K562 (cell line): ENCODE measurements around the gene C1QTNF5.

Experiments used
- ATF1 ChIP-seq, 2 experiments: fragments of 450-650 bp in 1 of 2; IDR thresholded peaks; 2 replicates each; pipeline ENCODE4 v1.6.1; 2016; ENCODE audit warnings: missing compliant biosample characterization in 1 of 2, missing genetic modification characterization in 1 of 2
- ATF7 ChIP-seq: fragments of 450-650 bp; IDR thresholded peaks from 2 replicates; pipeline ENCODE4 v1.7.1; 2014; ENCODE audit warnings: mild to moderate bottlenecking, moderate library complexity
- EP300 ChIP-seq: IDR thresholded peaks from 2 replicates; pipeline ENCODE4 v1.6.1; 2012; ENCODE audit warnings: low read length, improper control_type of control experiment
- GATA2 ChIP-seq: sonication (generic); formaldehyde crosslinking; IDR thresholded peaks from 2 replicates; pipeline ENCODE4 v1.4.0; 2020; ENCODE audit warnings: mild to moderate bottlenecking, missing genetic modification reagents
- HDAC2 ChIP-seq: fragments of 450-650 bp; IDR thresholded peaks from 2 replicates; pipeline ENCODE4 v1.6.1; 2016; ENCODE audit warnings: mild to moderate bottlenecking
- NCOA1 ChIP-seq: fragments of 450-650 bp; IDR thresholded peaks from 2 replicates; pipeline ENCODE4 v1.6.1; 2016; ENCODE audit warnings: low read depth
- PPARD ChIP-seq: fragments of 250-450 bp; sonication (Bioruptor Pico); IDR thresholded peaks from 2 replicates; pipeline ENCODE4 v1.8.0; 2022; ENCODE audit warnings: inconsistent platforms, mild to moderate bottlenecking, moderate library complexity
- SMC3 ChIP-seq: conservative IDR thresholded peaks from 2 replicates; pipeline ENCODE4 v1.6.1; 2011; ENCODE audit warnings: low read depth, low read length, improper control_type of control experiment; ENCODE audit not compliant: insufficient read depth
- ZBTB17 ChIP-seq: fragments of 450-650 bp; formaldehyde crosslinking; IDR thresholded peaks from 2 replicates; pipeline ENCODE4 v1.4.0; 2020; ENCODE audit warnings: mild to moderate bottlenecking
- TF ChIP-seq, protein P1 (sequence below), 3 experiments: IDR thresholded peaks in 2 of 3; conservative IDR thresholded peaks in 1 of 3; 2 replicates each; pipeline ENCODE4 v1.5.1; 2011 to 2012; ENCODE audit warnings: low read length in 3 of 3, mild to moderate bottlenecking in 3 of 3, control low read depth in 2 of 3, improper control_type of control experiment in 1 of 3, inconsistent platforms in 1 of 3, low read depth in 1 of 3, mixed read lengths in 1 of 3, moderate library complexity in 1 of 3; ENCODE audit not compliant: insufficient read depth in 2 of 3

DNA sequence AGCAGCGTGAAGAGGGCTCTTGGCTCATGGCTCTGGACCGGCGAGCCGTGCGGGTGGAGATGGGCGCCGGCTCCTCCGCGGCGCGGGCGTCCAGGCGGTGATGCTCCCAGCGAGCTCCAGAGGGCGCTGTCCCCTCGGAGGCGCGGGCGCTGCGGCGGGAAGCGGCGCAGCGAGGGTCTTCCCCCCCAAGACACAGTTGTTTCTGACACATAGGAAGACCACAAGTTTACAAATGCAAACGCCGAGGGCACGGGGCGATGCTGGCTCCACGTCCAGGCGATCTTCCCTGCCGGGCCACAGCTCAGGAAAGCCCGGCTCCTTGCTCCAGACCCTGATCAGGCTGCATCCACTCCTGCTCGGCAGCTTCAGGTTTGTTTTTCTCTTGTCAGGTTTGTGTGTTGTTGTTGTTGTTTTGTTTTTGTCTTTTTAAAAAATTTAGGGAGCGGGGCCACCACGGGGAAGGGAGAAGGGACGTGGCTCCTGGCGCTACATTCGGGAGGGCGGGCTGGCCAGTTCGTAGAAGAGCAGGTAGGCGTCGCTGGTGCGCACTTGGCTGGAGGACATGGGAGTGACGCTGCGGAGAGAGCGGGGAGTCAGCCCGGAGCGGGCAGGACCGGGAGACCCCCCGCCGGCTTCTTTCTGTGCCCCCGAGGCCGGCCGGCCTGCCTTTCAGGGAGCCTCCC, 15.8 kb upstream of the C1QTNF5 start:
- TF ChIP-seq NCOA1 (no peak), SMC3 (peak; percentile 67), ZBTB17 (CRISPR knock-in tag) (no peak), EP300 (peak; percentile 29; the same call in 1 of the 2 replicates), ATF7 (peak; percentile 52), PPARD (no peak), ATF1 (CRISPR knock-in tag; IDR thresholded peaks at IDR 0.05) (no peak), ATF1 (tag; IDR thresholded peaks at IDR 0.05) (peak; percentile 72), GATA2 (CRISPR knock-in tag) (no peak), HDAC2 (no peak)
- TF ChIP-seq, protein P1, sequence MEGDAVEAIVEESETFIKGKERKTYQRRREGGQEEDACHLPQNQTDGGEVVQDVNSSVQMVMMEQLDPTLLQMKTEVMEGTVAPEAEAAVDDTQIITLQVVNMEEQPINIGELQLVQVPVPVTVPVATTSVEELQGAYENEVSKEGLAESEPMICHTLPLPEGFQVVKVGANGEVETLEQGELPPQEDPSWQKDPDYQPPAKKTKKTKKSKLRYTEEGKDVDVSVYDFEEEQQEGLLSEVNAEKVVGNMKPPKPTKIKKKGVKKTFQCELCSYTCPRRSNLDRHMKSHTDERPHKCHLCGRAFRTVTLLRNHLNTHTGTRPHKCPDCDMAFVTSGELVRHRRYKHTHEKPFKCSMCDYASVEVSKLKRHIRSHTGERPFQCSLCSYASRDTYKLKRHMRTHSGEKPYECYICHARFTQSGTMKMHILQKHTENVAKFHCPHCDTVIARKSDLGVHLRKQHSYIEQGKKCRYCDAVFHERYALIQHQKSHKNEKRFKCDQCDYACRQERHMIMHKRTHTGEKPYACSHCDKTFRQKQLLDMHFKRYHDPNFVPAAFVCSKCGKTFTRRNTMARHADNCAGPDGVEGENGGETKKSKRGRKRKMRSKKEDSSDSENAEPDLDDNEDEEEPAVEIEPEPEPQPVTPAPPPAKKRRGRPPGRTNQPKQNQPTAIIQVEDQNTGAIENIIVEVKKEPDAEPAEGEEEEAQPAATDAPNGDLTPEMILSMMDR (IDR thresholded peaks at IDR 0.05 in 2 of 3, conservative IDR thresholded peaks at IDR 0.05 in 1 of 3; ENCODE audit: insufficient read depth in 2 of 3, low read depth in 1 of 3, low read length in 3 of 3), result peak; percentile 88 to 97 (median 92)
